Neural cell (in vitro differentiated cells): Measurements from ENCODE around the gene COL15A1.

Experiments
- CTCF ChIP-seq: fragments of 450-650 bp; IDR thresholded peaks from 2 replicates; pipeline ENCODE4 v1.5.1; 2014; ENCODE audit warnings: antibody characterized with exemption, mild to moderate bottlenecking, moderate library complexity; ENCODE audit not compliant: poor library complexity, severe bottlenecking
- EP300 ChIP-seq: fragments of 450-650 bp; conservative IDR thresholded peaks from 2 replicates; pipeline ENCODE4 v1.6.1; 2014; ENCODE audit warnings: antibody characterized with exemption, mild to moderate bottlenecking, moderate library complexity; ENCODE audit not compliant: poor library complexity, severe bottlenecking
- MXI1 ChIP-seq: fragments of 450-650 bp; conservative IDR thresholded peaks from 2 replicates; pipeline ENCODE4 v1.6.1; 2014; ENCODE audit warnings: antibody characterized with exemption, mild to moderate bottlenecking; ENCODE audit not compliant: poor library complexity, severe bottlenecking
- POLR2AphosphoS5 ChIP-seq: IDR thresholded peaks from 2 replicates; pipeline ENCODE4 v1.6.1; 2012
- RAD21 ChIP-seq: fragments of 450-650 bp; conservative IDR thresholded peaks from 2 replicates; pipeline ENCODE4 v1.6.1; 2014; ENCODE audit warnings: antibody characterized with exemption, mild to moderate bottlenecking, moderate library complexity
- REST ChIP-seq: IDR thresholded peaks from 2 replicates; pipeline ENCODE4 v1.6.1; 2012; ENCODE audit warnings: borderline replicate concordance
- SMC3 ChIP-seq: fragments of 450-650 bp; conservative IDR thresholded peaks from 2 replicates; pipeline ENCODE4 v1.6.1; 2014; ENCODE audit warnings: antibody characterized with exemption, mild to moderate bottlenecking, moderate library complexity; ENCODE audit not compliant: poor library complexity
- TAF1 ChIP-seq: IDR thresholded peaks from 2 replicates; pipeline ENCODE4 v1.6.1; 2012; ENCODE audit warnings: low read depth

GRCh38 chr9:98983295-98984268 is 39.9 kb downstream of the COL15A1 start:
- TF ChIP-seq TAF1 (no peak), REST (no peak), CTCF (no peak), MXI1 (no peak), POLR2AphosphoS5 (no peak), EP300 (no peak), RAD21 (no peak), SMC3 (no peak)
